Measurements from ENCODE around the gene TCF3.

GRCh38 chr19:1684573-1684912, 32.1 kb upstream of the TCF3 start:
- TF ChIP-seq RAD21 (IDR thresholded peaks at IDR 0.05; ENCODE audit: insufficient read depth, low read depth, low read length) (no peak), NFIC (IDR thresholded peaks at IDR 0.05; ENCODE audit: low read depth, low read length) (no peak), E4F1 (IDR thresholded peaks at IDR 0.05; ENCODE audit: borderline replicate concordance, partially characterized antibody) (no peak)

All from GM12878 (cell line).